ENCODE results near the gene GALNT10. TPM values are rescaled to one million over a fixed set of nuclear protein-coding genes. Genes with fewer than 3 reads are reported as not detected.

The GALNT10 gene
- total and polyA plus RNA-seq, 10 of the 15 experiments (the other 5 are each of a cell fraction or from before 2014, with no cell fraction given) = 3.9 to 35.4 (median 15.5) TPM

DNA sequence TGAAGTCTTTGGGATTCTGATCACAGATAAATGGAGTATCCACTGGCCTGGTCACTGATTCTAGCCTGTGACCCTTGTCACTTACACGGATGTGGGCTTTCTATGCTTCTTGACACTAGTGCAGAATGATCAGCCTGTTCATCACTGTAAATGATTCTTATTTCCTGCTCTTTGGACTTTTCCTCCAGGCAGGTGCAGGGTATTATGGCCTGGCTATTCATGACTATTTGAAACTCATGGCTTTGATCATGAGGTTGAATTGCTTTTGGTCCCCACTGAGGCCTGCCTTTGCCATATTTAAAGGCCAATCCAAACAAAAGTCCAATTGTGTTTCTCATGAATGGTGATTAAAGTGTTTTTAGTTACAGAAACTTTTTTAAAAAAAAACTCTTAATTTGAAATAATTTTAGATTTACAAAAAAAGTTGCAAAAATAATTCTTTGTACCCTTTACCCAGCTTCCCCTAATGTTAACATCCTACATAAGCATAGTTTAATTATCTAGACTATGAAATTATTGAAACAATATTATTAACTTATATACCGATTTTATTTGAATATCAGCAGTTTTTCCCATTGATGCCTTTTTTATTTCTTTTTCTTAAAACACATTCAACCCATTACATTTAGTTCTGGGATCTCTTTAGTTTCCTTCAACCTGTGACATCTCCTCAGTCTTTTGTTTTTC, 68.1 kb downstream of the GALNT10 start:
- BruUV-seq (replicated peaks) = no TSS peak
- ATAC-seq = no peak
- ChIA-PET POLR2A (no interaction called here), SMC1A (ENCODE audit: uncharacterized antibody, unreplicated experiment) (no interaction called here), RAD21 (ENCODE audit: unreplicated experiment) (no interaction called here), CTCF (no interaction called here)
- no peak overlapping the region for H3K4me2 ChIP-seq (ENCODE audit: control insufficient read depth, insufficient read depth)
- H3K27me3 ChIP-seq (replicated peaks in 1 of 2; ENCODE audit: control insufficient read depth in 2 of 2, insufficient read depth in 2 of 2, low read length in 1 of 2) = no peaks in the 10 kb centered on the region
- H4K20me1 ChIP-seq (ENCODE audit: control insufficient read depth, insufficient read depth) = no peaks in the 10 kb centered on the region
- H3K4me3 ChIP-seq = no peak overlapping the region
- intact Hi-C loops (cut with micrococcal nuclease; ENCODE audit: unreplicated experiment) (no loop called here), in situ Hi-C loops (cut with MboI) (no loop called here)
- no peaks in the 10 kb centered on the region for H3K4me1 ChIP-seq (ENCODE audit: control insufficient read depth, insufficient read depth, low read length)
- H3K9me3 ChIP-seq (replicated peaks; ENCODE audit: control insufficient read depth, insufficient read depth, low read length) = no peaks in the 10 kb centered on the region; the same call in 2 of the 3 replicates
- no peak for DNase-seq (ENCODE audit: low read depth, low spot score)
- TF ChIP-seq CBX3 (IDR thresholded peaks at IDR 0.05; ENCODE audit: borderline replicate concordance, low read depth) = no peak
- TF ChIP-seq, protein P1, sequence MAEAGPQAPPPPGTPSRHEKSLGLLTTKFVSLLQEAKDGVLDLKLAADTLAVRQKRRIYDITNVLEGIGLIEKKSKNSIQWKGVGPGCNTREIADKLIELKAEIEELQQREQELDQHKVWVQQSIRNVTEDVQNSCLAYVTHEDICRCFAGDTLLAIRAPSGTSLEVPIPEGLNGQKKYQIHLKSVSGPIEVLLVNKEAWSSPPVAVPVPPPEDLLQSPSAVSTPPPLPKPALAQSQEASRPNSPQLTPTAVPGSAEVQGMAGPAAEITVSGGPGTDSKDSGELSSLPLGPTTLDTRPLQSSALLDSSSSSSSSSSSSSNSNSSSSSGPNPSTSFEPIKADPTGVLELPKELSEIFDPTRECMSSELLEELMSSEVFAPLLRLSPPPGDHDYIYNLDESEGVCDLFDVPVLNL (IDR thresholded peaks at IDR 0.05; ENCODE audit: low read depth, low read length) = no peak
- no peak for TF ChIP-seq YBX1 (IDR thresholded peaks at IDR 0.05)
- no peak for TF ChIP-seq POLR2AphosphoS5 (IDR thresholded peaks at IDR 0.05; ENCODE audit: low read length)
- no peak for TF ChIP-seq SIN3A (IDR thresholded peaks at IDR 0.05; ENCODE audit: low read depth, low read length)
- no peak overlapping the region for H3K9ac ChIP-seq (ENCODE audit: control insufficient read depth, insufficient read depth, low read length)
- no peak overlapping the region for H2AFZ ChIP-seq (ENCODE audit: control insufficient read depth, low read depth, low read length)
- FAIRE-seq = no peak
- no peaks in the 10 kb centered on the region for H3K79me2 ChIP-seq (ENCODE audit: control insufficient read depth, insufficient read depth, low read length)
- no peak overlapping the region for H3K27ac ChIP-seq (ENCODE audit: control insufficient read depth, insufficient read depth)
- peaks cover 0 to 4% of the 10 kb centered on the region in 2 experiments; a peak in 2 of 4 replicates for H3K36me3 ChIP-seq (ENCODE audit: control insufficient read depth in 2 of 2, insufficient read depth in 2 of 2, low read length in 1 of 2)
- 98% methylated on average over 2 of the region's 2 CpGs for whole genome bisulfite sequencing (ENCODE audit: insufficient coverage, insufficient replicate concordance, low lambda C conversion rate, missing lambda C conversion rate)
